ENCODE measurements around the gene FOSL2.

The FOSL2 gene

DNA sequence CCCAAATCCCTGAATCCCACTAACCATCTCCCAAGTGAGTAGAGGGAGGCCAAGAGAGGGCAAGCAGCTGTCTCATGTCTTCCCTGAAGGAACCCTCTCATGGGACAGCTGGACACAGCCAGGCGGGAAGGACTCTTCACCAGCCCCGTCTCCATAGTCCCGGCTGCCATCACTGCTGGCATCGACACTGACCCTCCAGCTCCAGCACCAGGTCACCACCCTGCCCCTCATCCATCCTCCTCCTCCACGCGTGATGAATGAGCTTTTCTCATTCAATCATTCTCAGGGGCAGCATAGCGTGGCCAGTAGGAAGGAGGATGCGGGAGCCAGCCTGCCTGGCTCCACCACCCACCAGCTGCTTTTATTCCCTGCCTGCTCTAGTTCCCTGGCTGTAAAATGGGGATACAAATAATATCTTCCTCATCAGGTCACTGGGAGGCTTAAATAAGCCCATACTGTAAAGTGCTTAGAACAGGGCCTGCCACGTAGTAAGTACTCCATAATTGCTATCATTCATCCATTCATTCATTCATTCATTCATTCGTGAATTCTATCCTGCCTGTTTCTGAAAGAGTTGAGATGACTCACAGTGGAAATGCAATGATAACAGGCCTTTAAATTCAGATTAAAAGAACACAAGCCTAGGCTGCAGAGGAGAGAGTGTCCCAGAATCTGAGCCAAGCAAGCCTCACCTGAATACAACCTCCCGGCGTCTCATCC is 30.5 kb upstream of the FOSL2 start:
- TF ChIP-seq, protein P1, sequence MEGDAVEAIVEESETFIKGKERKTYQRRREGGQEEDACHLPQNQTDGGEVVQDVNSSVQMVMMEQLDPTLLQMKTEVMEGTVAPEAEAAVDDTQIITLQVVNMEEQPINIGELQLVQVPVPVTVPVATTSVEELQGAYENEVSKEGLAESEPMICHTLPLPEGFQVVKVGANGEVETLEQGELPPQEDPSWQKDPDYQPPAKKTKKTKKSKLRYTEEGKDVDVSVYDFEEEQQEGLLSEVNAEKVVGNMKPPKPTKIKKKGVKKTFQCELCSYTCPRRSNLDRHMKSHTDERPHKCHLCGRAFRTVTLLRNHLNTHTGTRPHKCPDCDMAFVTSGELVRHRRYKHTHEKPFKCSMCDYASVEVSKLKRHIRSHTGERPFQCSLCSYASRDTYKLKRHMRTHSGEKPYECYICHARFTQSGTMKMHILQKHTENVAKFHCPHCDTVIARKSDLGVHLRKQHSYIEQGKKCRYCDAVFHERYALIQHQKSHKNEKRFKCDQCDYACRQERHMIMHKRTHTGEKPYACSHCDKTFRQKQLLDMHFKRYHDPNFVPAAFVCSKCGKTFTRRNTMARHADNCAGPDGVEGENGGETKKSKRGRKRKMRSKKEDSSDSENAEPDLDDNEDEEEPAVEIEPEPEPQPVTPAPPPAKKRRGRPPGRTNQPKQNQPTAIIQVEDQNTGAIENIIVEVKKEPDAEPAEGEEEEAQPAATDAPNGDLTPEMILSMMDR (conservative IDR thresholded peaks at IDR 0.05; ENCODE audit: low read depth, low read length) = no peak
- H3K4me3 ChIP-seq (ENCODE audit: low read length) = no peak overlapping the region
- no peak for DNase-seq (ENCODE audit: low read depth)

DNA sequence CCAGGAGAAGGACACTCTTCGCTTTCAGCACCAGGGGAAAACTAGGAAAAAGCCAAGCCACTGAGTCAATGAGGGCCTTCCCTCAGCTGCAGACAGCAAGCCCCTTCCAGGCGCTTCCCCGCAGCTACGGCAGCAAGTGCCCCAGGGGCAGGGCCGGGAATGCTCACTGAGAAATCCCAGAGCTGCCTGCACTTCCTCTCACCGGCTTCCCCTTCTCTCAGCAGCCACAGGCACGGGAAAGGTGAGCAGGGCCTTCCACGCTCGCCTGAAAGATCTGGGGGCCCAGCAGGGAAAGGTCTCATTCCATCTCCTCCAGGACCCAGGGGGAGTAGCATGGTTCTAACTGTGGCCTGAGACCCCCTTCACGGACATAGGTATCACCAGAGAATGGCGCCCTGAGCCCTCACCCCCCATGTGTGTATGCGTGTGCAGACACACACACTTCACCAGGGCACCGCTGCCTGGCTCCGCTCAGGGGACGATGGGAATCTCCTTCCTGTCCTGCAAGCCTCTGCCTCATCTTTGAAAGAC is 29.6 kb upstream of the FOSL2 start:
- TF ChIP-seq, protein P1 (conservative IDR thresholded peaks at IDR 0.05; ENCODE audit: low read depth, low read length) = no peak
- H3K4me3 ChIP-seq (ENCODE audit: low read length) = no peak overlapping the region
- DNase-seq (ENCODE audit: low read depth) = no peak

DNA sequence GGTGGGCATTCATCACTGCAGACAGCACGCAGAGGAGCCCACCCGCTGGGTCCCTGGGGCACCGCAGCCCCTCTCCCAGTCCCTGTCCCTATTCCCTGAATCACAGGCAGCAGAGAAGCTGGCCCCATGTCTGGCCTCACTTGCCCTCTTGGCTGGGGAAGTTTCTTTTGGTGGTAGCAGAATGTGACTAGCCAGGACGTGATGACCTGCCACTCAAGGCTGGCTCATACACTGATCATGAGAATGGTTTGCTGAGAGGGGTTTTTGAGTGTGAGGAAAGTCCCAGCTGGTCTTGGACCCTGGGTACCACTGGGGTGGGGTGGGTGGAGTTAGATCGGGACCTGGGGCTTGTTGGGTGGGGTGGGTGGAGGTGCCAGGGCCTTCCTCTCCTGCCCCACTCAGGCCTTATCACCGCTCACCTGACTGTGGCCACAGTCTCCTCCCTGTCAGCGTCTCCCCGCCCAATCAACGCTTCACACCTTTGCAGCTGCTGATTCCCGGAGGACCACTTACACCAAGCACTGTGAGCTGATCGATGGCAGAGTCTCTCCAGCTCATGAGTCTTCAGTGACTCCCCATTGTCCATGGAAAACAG is 28.9 kb upstream of the FOSL2 start:
- DNase-seq (ENCODE audit: low read depth) = no peak
- H3K4me3 ChIP-seq (ENCODE audit: low read length) = no peak overlapping the region
- TF ChIP-seq, protein P1 (conservative IDR thresholded peaks at IDR 0.05; ENCODE audit: low read depth, low read length) = no peak

DNA sequence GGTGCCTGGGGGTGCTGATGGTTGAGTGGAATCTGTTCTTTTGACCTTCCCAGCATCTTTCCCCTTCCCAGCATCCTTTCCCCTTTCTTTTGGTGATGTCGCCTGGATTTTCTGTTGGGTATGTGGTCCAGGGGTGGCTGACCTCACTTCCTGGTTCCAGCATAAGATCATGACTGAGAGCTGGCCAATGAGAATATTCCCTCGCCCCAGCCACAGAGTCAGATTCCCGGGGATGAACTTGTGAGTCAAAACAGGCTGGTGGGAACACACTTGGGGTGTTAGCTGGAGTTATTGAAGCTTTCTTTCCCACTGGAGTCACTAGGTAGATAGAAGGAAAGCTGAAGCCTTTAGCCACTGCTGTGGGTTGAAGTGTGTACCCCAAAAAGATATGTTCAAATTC is 28.0 kb upstream of the FOSL2 start:
- H3K4me3 ChIP-seq (ENCODE audit: low read length) = no peak overlapping the region
- TF ChIP-seq, protein P1 (conservative IDR thresholded peaks at IDR 0.05; ENCODE audit: low read depth, low read length) = no peak
- no peak for DNase-seq (ENCODE audit: low read depth)

DNA sequence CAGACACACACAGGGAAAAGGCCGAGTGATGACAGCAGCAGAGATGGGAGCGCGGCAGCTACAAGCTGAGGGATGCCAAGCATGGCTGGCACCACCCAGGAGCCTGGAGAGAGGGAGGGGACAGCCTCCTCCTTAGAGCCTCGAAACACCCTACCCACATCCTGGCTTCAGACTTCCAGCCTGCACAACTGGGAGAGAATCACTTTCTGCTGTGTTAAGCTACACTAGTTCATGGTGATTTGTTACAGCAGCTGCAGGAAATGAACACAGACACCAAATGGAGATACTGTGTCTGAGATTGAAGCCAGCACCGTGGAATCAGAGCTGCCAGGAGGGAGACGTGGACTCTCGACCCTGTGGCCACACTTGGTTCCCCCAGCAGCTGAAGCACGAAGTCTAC is 27.5 kb upstream of the FOSL2 start:
- TF ChIP-seq, protein P1 (conservative IDR thresholded peaks at IDR 0.05; ENCODE audit: low read depth, low read length) = no peak
- DNase-seq (ENCODE audit: low read depth) = no peak
- no peak overlapping the region for H3K4me3 ChIP-seq (ENCODE audit: low read length)

DNA sequence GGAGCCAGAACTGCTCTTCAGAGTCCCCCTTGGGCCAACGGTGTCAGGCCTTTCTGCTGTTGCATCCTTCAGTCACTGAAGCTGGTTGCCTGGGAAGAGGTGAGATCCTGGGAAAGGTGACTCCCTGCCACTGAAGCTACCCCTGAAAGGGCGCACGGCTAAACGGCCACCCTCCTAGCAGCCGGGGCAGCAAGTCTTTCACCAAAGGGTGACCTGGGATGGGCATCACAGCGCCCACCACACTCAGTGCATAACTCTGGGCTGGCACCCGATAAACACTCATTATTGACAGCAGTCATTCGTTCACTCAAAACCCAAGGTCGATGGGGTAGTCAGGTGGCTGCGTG is 26.5 kb upstream of the FOSL2 start:
- H3K4me3 ChIP-seq (ENCODE audit: low read length) = no peak overlapping the region
- no peak for DNase-seq (ENCODE audit: low read depth)
- TF ChIP-seq, protein P1 (conservative IDR thresholded peaks at IDR 0.05; ENCODE audit: low read depth, low read length) = no peak
